NCI-H524 treated with DMSO at 0.1 percent for 48 hours (cell line): ENCODE measurements around the gene LBHD2.
"Not testable (repeated sequence)": the region's sequence is repeated elsewhere in the genome, so short reads cannot be mapped to it uniquely, and the experiment has no call there.

ENCODE experiments used
- DNase-seq: peaks from one replicate; lab custom pipeline; 2025; lab: John Stamatoyannopoulos, UW

Gene LBHD2

DNA sequence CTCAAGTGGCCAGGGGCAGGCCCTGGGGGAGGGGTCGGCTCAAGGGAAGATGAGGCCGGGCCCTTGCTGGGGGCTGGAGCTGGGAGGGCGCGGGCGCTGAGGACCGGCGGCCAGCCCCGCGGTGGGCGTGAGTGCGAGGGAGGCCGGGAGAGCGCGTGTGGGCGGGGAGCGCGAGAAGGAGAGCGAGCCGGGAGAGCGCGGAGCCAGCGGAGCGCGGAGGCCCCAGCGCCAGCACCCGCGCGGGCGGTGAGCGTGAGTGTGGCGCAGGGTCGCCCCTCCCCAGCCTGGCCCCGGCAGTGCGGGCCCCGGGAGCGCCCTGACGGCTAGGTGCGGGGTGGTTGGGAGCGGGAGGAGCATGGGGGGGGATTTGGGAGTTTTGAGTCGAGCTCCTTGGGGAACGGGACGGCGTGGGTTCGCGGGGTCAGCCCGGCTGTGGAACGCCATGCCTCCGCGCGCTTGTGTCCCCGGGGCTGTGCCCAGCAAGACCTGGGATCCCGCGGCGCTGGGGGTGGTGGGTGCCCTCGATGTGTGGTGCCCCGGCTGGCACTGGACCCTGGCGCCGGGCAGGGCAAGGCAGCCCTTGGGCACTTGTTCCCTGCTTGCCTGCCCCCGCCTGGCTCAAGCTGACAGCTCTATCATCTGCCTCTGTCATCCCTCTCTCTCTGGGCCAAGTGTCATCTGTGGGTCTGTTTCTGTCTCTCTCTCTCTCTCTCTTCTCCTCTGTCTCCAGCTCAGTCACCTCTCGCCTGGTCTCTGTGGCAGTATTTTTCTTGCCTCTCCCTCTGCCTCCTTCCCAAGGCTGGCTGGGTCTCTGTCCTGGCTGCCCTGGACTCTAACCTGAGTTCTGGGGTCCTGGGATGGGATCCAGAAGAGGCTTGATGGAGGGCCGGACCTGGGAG lies at the start of gene LBHD2:
Gene LBHD2, plus strand, starts transcription at position 190 of the 899 bp plus-strand sequence. CDS start 1,803 bp downstream, outside the sequence.
- no peak for DNase-seq

DNA sequence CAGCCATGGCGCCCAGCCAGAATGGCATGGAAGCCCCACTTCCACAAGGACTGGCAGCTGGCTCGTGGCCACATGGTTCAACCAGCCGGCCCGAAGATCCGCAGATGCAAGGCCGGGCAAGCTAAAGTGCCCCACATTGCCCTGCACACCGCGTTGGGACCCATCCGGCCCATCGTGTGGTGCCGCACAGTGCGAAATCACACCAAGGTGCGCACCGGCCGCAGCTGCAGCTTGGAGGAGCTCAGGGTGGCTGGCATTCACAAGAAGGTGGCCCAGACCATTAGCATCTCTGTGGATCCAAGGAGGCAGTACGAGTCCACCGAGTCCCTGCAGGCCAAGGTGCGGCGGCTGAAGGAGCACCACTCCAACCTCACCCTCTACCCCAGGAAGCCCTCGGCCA lies 42.5 kb upstream of the LBHD2 start:
- no peak for DNase-seq

DNA sequence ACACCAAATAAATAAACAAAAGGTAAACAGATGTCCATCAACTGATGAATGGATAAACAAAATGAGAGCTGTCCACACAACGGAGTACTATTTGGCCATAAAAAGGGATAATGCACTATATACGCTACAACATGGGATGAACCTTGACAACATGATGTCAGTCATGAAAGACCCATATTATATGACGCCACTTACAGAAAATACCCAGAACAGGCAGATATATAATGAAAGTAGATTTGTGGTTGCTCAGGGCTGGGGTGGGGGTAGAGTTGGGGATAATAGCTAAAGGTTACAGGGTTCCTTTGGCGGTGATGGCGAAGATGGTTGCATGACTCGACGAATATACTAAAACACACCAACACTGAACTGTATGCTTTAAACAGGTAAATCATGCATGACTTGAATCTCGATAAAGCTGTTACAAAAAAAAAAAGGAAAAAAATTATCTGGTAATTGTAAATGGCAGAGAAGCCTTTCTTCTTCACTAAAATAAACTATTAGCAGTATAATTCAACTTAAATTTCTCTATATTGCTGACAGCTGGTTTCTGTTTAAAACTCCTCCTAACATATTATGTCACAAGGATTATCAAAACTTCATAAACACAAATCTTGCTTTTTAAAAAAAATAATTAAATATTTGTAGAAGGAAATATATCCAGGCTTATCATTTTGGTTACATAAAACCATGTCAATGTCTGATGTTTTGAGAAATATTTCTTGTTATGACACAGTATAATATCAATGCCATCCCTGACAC lies 40.6 kb upstream of the LBHD2 start:
- DNase-seq, result no peak

DNA sequence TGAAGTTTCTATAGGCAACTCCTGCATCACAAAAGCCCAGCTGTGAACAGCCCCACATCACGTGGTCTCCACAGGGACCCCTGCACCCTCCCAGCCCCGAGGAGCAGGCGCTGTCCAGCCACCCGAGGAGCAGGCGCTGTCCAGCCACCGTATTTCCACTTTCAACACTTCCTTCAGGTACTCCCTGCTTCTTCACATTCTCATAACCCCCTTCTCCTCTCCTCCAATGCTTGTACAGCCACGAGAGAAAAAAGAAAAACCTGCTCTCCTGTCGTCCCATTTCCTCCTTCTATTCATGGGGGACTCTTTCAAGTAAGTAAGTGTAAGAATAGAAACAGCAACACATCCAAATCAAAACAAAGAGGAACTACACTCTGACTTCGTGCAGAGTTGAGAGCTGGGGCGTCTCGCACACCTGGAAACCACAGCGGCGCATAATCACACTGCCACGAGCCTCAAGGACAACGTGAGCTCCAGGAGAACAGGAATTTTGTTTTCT lies 38.6 kb upstream of the LBHD2 start:
- DNase-seq, result no peak

DNA sequence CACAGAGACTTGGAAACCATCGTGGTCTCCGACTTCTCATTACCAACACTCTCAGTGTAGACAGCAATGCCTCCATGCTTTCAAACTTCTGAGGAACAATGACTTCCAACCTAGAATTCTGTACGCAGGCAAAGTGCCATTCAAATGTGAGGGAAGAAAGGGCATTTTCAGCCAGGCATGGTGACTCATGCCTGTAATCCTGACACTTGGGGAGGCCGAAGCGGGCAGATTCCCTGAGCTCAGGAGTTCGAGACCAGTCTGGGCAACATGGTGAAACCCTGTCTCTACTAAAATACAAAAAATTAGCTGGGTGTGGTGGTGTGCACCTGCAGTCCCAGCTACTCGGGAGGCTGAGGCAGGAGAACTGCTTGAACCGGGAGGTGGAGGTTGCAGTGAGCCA lies 36.6 kb upstream of the LBHD2 start:
- not testable (repeated sequence) for DNase-seq

DNA sequence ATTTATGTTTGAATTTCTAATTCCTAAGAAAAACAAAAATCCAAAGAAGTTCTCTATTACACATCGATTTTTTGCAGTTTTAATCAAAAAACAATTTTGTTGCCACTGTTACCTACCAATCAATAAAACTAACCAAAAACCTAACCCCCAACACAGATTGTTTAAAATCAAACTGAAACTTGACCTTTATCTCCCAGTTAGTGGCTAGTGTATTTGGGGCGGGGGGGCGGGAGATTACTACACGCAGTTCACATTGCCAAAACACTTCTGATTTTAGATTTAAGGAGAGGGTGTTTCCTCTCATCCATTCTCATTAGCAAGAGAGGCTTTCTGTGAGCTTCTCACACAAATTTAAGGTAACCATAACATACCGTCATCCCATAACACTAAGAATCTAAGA lies 33.1 kb upstream of the LBHD2 start:
- DNase-seq, result no peak

DNA sequence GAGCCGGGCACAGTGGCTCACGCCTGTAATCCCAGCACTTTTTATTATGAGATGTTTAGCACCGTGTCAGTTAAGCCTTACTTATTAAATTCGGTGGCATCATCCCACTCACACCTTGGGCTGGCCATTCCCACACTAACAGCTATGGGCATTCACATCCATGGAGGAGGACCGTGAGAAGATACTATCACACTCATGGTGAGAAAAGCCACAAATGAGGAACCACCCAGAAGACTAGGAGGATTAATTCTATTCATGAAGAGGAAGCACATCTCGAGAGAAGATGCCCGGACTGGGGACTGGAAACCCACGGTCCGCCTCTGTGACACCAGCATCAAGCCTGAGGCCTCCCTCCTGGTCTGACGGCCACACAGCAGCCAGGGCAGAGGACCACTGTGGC lies 31.6 kb upstream of the LBHD2 start:
- no peak for DNase-seq

DNA sequence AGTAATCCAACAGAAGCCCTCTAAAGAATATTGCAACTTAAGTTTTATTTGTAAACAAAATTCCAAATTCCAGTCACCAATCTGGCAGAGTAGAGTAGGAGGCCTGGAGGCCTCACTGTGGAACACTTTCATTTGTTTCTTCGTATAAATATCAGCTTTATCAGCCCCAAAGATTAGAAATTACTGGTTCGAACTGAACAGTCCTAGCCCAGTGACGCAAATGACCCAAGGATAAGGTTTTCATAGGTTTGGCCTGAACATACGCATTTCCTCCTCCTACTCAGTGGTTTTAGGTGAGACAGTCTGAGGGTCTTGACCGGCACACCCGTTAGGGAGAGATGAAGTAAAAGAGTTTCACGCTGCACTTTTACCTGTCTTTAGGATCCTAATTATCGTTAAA lies 28.3 kb upstream of the LBHD2 start:
- no peak for DNase-seq

DNA sequence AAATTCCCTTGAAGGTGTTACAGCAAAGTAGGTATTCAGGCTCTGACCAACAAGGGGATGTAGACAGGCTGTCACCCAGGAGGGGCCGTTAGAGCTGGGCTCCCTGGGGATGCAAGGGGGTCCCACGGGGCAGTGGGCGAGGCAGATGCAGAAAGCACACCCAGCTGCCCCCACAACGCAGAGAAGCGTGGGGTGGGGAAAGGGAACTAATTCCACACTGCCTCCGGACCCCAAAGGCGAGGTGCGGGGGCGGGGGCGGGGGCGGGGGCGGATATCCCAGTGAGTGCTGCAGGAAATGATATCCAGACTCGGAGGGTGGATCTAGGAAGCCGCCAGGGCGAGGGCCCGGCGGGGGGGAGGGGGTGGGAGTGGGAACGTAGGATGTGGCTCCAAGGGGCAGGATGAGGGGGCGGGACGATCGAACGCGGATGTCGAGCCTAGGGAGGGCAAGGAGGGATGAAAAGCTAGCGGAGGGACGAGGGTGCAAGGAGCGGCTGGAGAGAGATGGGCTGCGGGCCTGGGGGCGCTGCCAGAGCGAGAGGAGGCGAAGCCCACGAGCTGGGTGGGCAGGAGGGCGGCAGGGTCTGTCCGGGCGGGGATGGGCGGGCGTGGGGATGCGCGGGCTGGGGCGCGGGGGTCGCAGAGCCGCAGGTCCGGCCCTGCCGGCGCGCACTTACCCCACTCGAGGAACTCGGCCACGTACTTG lies 27.5 kb upstream of the LBHD2 start:
- no peak for DNase-seq

DNA sequence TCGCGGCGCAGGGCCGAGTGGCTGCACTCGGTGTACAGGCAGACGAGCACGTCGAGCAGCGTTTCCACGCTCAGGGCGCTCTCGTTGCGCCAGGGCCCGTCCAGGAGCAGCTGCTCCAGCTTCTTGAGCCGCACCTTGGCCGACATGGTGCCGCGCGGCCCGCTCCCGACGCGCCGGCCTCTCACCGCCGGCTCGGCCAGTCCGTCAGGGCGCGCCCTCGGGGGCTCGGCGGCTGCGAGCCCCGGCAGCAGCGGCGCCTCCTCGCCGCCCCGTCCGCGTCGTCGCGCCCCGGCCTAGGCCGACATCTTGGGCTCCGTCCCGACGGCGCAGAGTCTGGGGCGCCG lies 27.0 kb upstream of the LBHD2 start:
- no peak for DNase-seq

DNA sequence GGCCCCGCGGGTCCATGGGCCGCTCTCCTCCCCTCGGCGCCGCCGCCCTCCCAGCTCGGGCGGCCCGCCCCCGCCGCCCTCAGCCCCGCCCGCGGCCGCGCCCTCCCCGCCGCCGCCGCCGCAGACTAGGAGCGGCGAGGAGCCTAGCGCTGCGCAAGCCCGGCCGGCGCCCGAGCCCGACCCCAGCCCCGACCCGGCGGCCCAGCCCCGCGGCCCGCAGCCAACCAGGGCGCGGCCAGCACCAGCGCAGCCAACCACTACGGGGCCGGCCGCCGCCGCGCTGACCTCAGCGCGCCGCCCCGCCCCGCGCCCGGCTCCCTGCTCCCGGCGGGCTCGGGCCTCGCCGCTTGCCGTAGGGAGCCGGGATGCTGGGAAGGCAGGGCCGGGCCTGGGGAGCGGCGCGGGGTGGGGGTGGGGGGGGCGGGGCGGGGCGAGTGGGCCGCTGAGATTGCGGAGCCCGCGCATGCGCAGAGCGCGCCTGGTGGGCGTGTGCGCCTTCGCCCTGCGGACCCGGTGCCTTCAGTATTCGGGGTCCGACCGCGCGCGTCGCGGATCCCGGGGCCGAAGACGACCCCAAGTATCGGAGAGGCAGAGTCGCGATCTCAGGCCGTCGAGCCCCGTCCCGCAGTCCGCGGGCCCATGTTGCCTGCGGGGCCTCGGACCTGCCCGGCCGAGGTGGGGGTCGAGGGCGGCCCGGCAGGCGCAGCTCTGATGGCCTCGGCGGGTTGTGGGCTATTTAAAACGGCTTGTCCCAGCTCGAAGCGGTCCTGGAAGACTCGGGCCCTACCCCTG lies 26.4 kb upstream of the LBHD2 start, which contains the start of gene CDC42BPB:
Gene CDC42BPB, minus strand, starts transcription at position 178 of the 792 bp plus-strand sequence. CDS start 376 bp downstream, outside the sequence.
- peak; percentile 26 for DNase-seq

DNA sequence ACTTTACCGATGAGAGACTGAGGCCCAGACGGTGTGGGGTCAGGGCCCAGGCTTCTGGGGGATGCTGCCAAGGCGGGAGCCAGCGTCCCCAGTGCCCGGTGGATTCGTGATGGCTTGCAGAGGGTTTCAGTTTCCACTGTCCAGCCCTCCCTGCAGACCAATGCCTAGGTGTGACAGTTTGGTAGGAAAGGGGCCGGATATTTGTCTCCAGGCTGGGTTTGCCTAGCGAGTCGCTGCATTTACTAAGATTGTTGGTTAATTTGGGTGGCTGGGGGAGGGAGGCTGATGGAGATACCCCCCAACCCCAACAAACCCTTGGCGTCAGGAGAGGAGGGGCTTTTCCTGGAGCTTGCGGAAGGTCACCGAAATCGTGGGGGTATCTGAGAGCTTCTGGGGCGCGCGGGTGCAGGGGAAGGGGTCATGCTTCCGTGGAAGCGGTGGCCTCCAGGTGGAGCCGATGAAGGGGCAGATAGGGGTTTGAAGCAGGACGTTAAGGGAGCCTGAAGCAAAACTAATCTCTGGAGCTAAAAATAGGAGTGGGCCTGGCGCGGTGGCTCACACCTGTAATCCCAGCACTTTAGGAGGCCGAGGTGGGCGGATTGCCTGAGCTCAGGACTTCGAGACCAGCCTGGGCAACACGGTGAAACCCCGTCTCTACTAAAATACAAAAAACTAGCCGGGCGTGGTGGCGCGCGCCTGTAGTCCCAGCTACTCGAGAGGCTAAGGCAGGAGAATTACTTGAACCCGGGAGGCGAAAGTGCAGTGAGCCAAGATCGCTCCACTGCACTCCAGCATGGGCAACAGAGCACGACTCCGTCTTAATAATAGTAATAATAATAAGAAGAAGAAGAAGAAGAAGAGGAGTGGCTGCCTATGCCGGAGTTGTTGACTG lies 25.6 kb upstream of the LBHD2 start:
- DNase-seq, result no peak

DNA sequence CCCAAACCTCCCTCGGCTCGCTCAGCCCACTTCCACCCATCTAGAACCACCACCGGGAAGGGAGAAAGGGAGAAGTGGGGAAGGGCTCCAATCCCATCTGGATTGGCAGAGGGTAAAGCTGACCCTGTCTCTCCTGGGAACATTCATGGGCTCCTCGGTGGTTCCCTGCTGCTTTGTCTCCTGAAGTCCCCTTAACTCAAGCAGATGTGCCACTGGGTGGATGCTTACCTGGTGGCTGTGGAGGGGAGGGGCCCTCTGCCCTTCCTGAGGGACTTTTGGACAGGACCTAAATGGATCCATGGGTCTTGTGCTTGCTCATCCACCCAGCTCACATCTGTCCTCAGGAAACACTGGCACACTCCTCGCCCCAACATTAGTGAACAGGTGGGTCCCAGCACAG lies 24.5 kb upstream of the LBHD2 start:
- no peak for DNase-seq

DNA sequence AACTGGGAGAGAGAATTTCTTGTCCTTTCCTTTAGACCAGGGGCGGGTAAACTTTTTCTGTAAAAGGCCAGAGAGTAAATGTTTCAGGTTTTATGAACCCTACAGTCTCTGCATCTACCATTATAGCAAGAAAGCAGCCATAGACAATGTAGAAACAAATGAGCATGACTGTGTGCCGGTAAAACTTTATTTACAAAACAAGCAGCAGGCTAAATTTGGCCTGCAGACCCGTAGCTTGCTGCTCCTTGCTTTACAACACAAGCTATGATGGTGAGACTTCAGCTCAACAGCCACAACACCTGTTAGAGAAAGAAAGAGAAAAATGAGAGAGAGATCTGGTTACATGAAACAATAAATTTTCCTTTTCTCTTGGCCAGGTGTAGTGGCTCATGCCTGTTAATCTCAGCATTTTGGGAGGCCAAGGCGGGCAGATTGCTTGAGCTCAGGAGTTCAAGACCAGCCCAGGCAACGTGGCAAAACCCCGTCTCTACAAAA lies 22.5 kb upstream of the LBHD2 start:
- DNase-seq, result no peak

DNA sequence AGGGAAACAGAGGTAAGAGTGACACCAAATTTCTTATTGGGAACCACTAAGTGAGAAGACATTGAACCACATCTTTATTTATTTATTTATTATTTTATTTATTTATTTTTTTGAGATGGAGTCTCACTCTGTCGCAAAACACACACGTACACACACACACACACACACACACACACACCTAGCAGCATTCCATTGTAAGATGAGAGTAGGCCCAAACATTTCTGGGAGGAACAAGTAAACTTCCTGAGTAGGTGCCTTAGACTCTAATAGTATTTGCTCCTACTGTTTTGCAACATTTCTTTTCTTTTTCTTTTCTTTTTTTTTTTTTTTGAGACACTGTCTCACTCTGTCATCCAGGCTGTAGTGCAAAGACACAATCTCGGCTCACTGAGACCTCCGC lies 19.6 kb upstream of the LBHD2 start:
- no peak for DNase-seq

DNA sequence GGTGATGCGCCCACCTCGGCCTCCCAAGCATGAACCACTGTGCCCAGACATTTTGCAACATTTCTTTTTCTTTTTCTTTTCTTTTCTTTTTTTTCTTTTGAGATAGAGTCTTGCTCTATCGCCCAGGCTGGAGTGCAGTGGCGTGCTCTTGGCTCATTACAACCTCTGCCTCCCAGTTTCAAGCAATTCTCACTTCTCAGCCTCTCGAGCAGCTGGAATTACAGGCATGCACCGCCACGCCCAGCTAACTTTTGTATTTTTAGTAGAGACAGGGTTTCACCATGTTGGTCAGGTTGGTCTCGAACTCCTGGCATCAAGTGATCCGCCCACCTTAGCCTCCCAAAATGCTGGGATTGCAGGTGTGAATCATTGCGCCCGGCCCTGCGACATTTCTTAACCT lies 19.0 kb upstream of the LBHD2 start:
- no peak for DNase-seq

DNA sequence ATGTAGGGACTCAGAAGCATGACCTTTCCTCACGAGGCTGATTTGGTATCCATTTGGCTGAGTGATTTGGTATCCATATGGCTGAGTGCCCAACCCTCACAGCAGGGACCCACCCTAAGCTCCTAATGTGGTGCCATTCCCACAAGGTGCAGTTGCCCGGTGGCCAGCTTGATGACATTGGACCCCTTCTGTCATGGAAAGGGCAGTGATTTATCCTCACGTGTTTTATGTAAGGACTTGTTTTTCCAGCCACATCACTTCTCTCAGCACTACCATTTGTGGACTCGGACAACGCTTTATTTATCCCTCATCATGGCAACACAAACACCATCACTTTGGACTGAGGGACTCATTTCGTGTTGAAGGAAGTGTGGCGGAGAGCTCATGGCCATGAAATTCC lies 18.1 kb upstream of the LBHD2 start:
- DNase-seq, result no peak

DNA sequence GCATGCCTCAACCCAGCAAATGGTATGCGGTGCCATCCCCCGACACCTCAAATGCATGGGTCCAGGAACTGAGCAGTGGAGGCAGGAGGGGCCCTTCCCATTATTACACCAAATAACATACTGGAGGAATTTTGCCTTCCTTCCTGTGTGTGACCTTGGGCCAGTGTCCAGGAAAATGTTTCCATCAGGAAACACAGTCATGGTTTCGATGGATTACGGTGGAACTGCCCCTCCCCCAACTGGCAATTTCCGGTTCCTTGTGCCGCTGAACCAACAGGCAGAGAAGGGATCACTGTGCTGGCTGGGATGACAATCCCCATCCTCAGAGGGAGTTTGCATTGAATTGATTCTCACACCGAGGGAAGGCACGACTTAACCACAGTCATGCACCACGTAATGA lies 17.6 kb upstream of the LBHD2 start:
- DNase-seq, result no peak

DNA sequence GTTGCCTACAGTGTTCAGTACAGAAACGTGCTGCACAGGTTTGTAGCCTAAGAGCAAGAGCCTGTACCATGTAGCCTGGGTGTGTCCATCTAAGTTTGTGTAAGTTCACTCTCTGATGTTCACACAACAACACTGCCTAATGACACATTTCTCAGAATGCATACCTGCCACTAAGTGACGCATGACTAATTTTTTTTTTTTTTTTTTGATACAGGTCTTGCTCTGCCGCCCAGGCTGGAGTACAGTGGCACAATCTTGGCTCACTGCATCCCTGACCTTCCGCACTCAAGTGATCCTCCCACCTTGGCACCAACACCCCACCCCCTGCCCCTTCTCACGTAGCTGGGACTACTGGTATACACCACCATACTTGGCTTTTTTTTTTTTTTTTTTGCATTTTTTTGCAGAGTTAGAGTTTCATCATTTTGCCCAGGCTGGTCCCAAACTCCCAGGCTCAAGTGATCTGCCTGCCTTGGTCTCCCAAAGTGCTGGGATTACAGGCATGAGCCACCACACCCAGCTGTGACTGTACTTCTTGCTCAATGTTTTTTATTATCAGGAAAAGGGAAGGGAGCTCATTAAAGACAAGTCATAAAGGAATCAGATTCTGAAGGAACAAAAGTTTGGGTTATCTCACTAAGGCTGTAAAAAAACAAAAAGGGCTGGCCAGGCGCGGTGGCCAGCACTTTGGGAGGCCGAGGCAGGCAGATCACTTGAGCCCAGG lies 16.6 kb upstream of the LBHD2 start:
- no peak for DNase-seq
